ENCODE results near the gene TMEM186.
"Not testable (repeated sequence)": the region's sequence is repeated elsewhere in the genome, so short reads cannot be mapped to it uniquely, and the experiment has no call there.

The TMEM186 gene

DNA sequence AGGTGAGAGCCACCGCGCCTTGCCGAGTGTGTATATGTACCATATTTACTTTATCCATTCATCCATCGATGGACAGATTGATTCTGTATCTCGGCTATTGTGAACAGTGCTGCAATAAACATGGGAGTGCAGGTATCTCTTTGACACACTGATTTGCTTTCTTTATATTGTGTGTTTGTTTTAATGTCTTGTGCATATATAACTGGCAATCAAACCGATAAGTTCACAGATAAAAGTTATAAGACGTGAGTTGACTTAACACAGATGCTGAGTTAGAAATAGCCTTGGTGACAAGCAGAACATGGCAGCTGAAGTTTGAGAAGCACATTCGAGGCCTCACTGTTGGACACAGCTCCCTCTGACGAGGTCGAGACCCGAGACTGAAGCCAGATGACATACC is 23.2 kb downstream of the TMEM186 start:
- no peak for DNase-seq (ENCODE audit: low spot score)

GRCh38 chr16:8773537-8773936 is 23.9 kb downstream of the TMEM186 start:
- DNase-seq (ENCODE audit: low spot score), result no peak

DNA sequence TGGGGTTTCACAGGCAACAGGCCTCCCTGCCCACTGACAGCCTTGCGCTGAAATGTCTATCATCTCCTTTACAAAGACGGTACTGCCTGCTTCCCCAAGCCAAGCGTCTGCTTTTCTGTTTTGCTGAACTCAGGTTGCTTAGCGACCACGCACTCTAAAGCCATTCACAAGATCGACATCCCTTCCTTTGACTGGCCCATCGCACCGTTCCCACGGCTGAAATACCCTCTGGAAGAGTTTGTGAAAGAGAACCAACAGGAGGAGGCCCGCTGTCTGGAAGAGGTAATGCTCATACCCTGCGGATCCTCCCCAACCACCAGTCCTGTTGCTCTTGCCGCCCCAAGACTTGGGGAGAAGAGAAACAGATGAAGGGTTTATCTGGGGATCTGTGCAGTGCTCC is 28.7 kb downstream of the TMEM186 start:
- no peak for DNase-seq (ENCODE audit: low spot score)

GRCh38 chr16:8768283-8768682 is 29.2 kb downstream of the TMEM186 start:
- no peak for DNase-seq (ENCODE audit: low spot score)

DNA sequence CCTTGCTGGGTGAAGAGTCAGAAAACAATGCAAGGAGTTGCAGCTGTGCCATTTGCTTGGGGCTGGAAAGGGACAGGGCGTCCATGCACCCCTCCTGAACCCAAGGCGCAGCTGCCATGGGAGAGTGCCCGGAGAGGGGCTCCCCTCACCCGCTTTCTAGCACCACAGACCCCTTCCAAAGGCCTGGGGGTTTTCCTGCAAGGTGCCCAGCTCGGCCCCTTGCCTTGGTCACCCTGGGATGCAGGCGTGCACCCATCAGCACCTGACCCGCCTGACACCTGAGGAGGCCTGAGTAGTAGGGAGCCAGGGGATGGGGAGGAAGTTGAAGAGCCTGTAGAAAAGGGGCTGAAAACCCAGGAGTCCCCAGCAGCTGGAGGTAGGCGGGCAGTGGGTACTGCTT is 30.3 kb downstream of the TMEM186 start:
- no peak for DNase-seq (ENCODE audit: low spot score)

- no peak for DNase-seq (ENCODE audit: low spot score)
Observed at GRCh38 chr16:8764525-8765250, 32.8 kb downstream of the TMEM186 start.

DNA sequence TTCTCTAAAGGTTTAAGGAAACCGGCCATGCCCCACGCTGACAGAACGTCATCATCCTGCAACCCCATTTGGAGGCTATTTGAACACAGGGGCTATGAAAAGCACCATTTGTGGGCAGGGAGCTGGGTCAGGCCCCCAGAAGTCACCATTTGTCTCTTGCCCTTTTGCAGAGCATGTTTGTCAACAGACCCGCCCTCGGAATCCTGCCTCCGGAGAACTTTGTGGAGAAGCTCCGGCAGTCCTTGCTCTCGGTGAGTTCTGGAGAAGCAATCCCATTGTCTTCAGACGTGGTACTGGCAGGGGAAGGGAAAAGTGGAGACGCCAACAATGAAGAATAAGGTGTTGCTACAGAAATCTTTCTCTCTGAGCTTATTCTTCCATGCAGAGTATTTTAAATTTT is 33.5 kb downstream of the TMEM186 start:
- no peak for DNase-seq (ENCODE audit: low spot score)

GRCh38 chr16:8763083-8763482 is 34.4 kb downstream of the TMEM186 start:
- no peak for DNase-seq (ENCODE audit: low spot score)

DNA sequence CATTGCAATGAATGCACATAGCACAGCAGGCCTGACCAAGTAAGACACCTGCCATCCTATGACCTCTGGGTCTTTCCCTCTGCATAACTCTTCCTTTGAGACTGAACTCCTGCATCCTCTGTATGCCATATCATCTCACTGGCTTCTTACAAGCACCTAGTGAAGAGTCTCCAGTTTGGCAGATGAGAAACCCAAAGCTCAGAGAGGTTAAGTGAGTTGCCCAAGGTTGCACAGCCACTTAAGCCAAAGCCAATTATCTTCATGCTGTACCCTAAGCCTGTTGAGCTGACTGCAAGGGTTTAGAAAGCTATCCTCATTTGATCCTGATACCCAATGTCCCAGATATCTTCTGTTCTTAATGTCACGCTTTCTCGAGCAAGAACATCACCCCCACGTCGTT is 35.2 kb downstream of the TMEM186 start:
- DNase-seq (ENCODE audit: low spot score), result no peak

GRCh38 chr16:8761078-8761477 is 36.4 kb downstream of the TMEM186 start:
- DNase-seq (ENCODE audit: low spot score), result no peak

- DNase-seq (ENCODE audit: low spot score), result no peak
Observed at GRCh38 chr16:8760021-8760420, 37.4 kb downstream of the TMEM186 start.

DNA sequence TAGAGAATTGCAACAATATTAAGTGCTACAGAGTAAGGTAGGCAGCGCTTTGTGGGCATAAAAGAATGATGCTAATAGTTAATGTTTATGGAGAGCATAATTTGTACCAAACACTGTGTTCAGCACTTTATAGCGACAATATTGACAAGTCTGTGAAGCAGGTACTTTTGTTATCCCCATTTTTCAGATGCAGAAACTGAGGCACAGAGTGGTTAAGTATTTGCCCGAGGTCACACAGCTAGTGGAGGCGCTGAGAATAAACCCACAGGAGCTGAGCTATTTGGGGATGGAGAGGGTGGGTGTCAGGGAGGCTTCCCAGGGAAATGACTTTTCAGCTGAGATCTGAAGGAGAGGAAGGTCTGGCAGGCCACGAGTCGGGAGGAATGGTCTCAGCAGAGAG is 39.4 kb downstream of the TMEM186 start:
- no peak for DNase-seq (ENCODE audit: low spot score)

GRCh38 chr16:8756755-8757154 is 40.7 kb downstream of the TMEM186 start:
- no peak for DNase-seq (ENCODE audit: low spot score)

DNA sequence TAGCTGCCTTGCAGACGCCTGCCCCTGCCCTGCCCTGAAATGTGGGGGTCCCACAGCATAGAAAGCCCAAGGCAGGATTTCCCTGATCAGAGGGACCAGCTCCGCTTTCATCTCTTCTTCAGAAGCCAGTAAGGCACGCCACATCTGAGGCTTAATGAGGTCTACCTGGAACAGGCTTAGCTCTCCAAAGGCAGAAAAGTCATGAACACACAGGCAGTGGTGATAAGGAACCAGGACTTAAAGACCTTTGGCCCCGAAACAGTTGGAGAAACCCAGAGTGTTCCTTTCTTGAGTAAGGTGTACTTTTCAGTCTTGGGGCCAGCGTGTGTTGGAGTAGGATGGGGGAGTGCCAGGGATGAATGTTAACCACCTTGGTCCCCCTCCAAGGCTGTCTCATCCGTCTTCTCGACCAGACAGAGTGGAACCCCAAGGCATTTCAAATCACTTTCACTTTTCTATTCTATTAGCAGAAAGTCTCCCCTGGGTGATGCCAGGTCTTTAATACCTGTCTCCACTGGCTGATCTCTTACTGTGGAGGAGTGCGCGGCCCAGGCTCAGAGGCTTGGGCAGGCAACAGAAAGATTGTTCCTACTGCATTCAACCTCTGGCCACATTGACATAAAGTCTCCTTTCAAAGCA is 43.9 kb downstream of the TMEM186 start:
- no peak for DNase-seq (ENCODE audit: low spot score)

GRCh38 chr16:8752706-8753105 is 44.7 kb downstream of the TMEM186 start:
- no peak for DNase-seq (ENCODE audit: low spot score)

GRCh38 chr16:8751481-8752311 is 45.7 kb downstream of the TMEM186 start:
- no peak for DNase-seq (ENCODE audit: low spot score)

GRCh38 chr16:8748944-8749343 is 48.5 kb downstream of the TMEM186 start:
- DNase-seq (ENCODE audit: low spot score), result not testable (repeated sequence)
